Mesenchymal stem cell (in vitro differentiated cells and primary cell): ENCODE data around the gene PALS2. TPM values are rescaled to one million over a fixed set of nuclear protein-coding genes. Genes with fewer than 3 reads are reported as not detected.

Experiments
- DNase-seq: peaks from one replicate; pipeline ENCODE4 v3.0.0-alpha.2; 2013
- H2AFZ ChIP-seq: one replicate; pipeline ENCODE4 v1.6.1; 2013; ENCODE audit warnings: low read depth, mild to moderate bottlenecking, control low read depth, inconsistent platforms, low read length, moderate library complexity
- H2AK5ac ChIP-seq: 2 replicates; pipeline ENCODE4 v1.6.1; 2013; ENCODE audit warnings: low read length, moderate library complexity, mild to moderate bottlenecking, inconsistent platforms; ENCODE audit not compliant: severe bottlenecking
- H2BK120ac ChIP-seq: one replicate; pipeline ENCODE4 v1.6.1; 2013; ENCODE audit warnings: low read depth, mild to moderate bottlenecking, inconsistent platforms, low read length, moderate library complexity
- H2BK12ac ChIP-seq, 2 experiments: one replicate each; pipeline ENCODE4 v1.6.1; 2013; ENCODE audit warnings: inconsistent platforms in 2 of 2, low read length in 2 of 2, mild to moderate bottlenecking in 2 of 2, moderate library complexity in 2 of 2, control low read depth in 1 of 2
- H2BK15ac ChIP-seq: one replicate; pipeline ENCODE4 v1.6.1; 2013; ENCODE audit warnings: mild to moderate bottlenecking, low read depth, inconsistent platforms; ENCODE audit not compliant: poor library complexity, severe bottlenecking
- H2BK5ac ChIP-seq: 2 replicates; pipeline ENCODE4 v1.6.1; 2013; ENCODE audit warnings: low read depth, mild to moderate bottlenecking, low read length, control low read depth, inconsistent platforms; ENCODE audit not compliant: poor library complexity, severe bottlenecking
- H3K14ac ChIP-seq, 2 experiments: one replicate each; pipeline ENCODE4 v1.6.1; 2013; ENCODE audit warnings: inconsistent platforms in 2 of 2, low read length in 2 of 2, control low read depth in 1 of 2, mild to moderate bottlenecking in 1 of 2, moderate library complexity in 1 of 2
- H3K18ac ChIP-seq, 2 experiments: one replicate each; pipeline ENCODE4 v1.6.1; 2013; ENCODE audit warnings: inconsistent platforms in 2 of 2, low read length in 2 of 2, control low read depth in 1 of 2, low read depth in 1 of 2, mild to moderate bottlenecking in 1 of 2
- H3K23ac ChIP-seq, 2 experiments: one replicate each; pipeline ENCODE4 v1.6.1; 2013; ENCODE audit warnings: inconsistent platforms in 2 of 2, low read length in 2 of 2, mild to moderate bottlenecking in 2 of 2, moderate library complexity in 2 of 2, control low read depth in 1 of 2
- H3K27ac ChIP-seq: 2 replicates; pipeline ENCODE4 v1.5.1; 2013; ENCODE audit warnings: mild to moderate bottlenecking, moderate library complexity, low read length, control low read depth, inconsistent platforms; ENCODE audit not compliant: poor library complexity, severe bottlenecking
- H3K27me3 ChIP-seq, 2 experiments: 2 replicates each; pipeline versions ENCODE4 v1.6.1 to v1.7.0; 2013; ENCODE audit warnings: low read length in 2 of 2, mild to moderate bottlenecking in 2 of 2, moderate library complexity in 2 of 2, control low read depth in 1 of 2, inconsistent platforms in 1 of 2; ENCODE audit not compliant: control insufficient read depth in 1 of 2, insufficient read depth in 1 of 2
- H3K36me3 ChIP-seq, 2 experiments: 2 replicates each; pipeline versions ENCODE4 v1.6.1 to v1.7.0; 2013; ENCODE audit warnings: low read length in 2 of 2, control low read depth in 1 of 2, inconsistent platforms in 1 of 2, low read depth in 1 of 2, mild to moderate bottlenecking in 1 of 2; ENCODE audit not compliant: insufficient read depth in 2 of 2, control insufficient read depth in 1 of 2
- H3K4ac ChIP-seq, 2 experiments: one replicate each; pipeline ENCODE4 v1.6.1; 2013; ENCODE audit warnings: inconsistent platforms in 2 of 2, low read length in 2 of 2, mild to moderate bottlenecking in 2 of 2, moderate library complexity in 2 of 2, control low read depth in 1 of 2, low read depth in 1 of 2
- H3K4me1 ChIP-seq: 2 replicates; pipeline ENCODE4 v1.6.1; 2013; ENCODE audit warnings: low read depth, low read length, control low read depth; ENCODE audit not compliant: control insufficient read depth, insufficient read depth
- H3K4me2 ChIP-seq: 2 replicates; pipeline ENCODE4 v1.6.1; 2013; ENCODE audit warnings: low read length, mild to moderate bottlenecking, inconsistent platforms; ENCODE audit not compliant: poor library complexity, severe bottlenecking
- H3K4me3 ChIP-seq, 2 experiments: 2 replicates each; pipeline versions ENCODE4 v1.5.1 to v1.7.0; 2013; ENCODE audit warnings: low read length in 2 of 2, mild to moderate bottlenecking in 2 of 2, control low read depth in 1 of 2, low read depth in 1 of 2; ENCODE audit not compliant: insufficient read depth in 1 of 2
- H3K79me1 ChIP-seq: replicated peaks from 2 replicates; pipeline ENCODE4 v1.6.1; 2013; ENCODE audit warnings: mild to moderate bottlenecking, control low read depth, low read length, inconsistent platforms; ENCODE audit not compliant: poor library complexity, severe bottlenecking
- H3K9ac ChIP-seq: 2 replicates; pipeline ENCODE4 v1.7.0; 2013; ENCODE audit warnings: mild to moderate bottlenecking, low read length, moderate library complexity
- H3K9me3 ChIP-seq: 2 replicates; pipeline ENCODE4 v1.7.0; 2013; ENCODE audit warnings: mild to moderate bottlenecking, low read length; ENCODE audit not compliant: control insufficient read depth
- H4K8ac ChIP-seq: one replicate; pipeline ENCODE4 v1.6.1; 2013; ENCODE audit warnings: inconsistent platforms, mild to moderate bottlenecking, low read length, moderate library complexity
- H4K91ac ChIP-seq: one replicate; pipeline ENCODE4 v1.6.1; 2013; ENCODE audit warnings: mild to moderate bottlenecking, low read length, inconsistent platforms
- WGBS: methylation state at CpG from one replicate; pipeline ENCODE4 v1.1.7; 2013; ENCODE audit warnings: mixed read lengths; 5-methylcytosine and 5-hydroxymethylcytosine counted together
- small RNA-seq: library from polyadenylated mRNA; stranded (forward); fragments of <200 nt; extraction: miRNeasy Mini kit (QIAGEN cat#:217004); gene quantifications from one replicate; pipeline ENCODE3, GENCODE V24; 2013; ENCODE audit warnings: low read depth

PALS2 gene

DNA sequence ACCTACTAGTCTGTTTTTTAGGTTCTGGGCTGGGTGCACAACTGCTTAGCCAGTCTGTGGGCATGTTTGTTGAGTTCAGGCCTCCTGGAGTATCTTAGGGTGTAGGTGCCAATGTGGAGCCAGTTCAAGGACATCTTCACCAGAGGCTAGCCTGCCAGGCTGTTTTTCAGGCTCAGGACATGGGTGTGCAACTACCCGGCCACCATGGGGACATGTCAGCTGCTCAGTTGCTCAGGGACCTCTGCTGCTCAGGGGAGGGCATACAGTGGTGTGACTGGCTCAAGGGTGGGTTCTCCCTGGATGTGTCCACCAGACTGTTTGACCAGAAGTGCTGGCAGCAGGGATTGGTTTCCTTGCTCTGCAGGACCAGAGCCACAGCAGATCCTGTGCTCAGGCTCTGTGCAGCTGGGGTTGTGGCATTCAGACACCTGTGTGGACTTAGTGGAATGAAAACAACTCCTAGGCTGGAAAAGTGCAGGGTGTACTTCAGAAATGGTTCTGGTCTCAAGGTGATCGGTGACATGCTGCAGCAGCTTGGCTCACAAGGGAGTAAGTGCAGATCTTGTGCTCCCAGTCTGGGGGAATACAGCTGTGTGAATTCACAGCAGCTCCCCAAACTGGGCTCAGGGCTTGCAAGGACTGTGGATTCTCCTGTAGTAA, 44.8 kb downstream of the PALS2 start:
- no peak overlapping the region for H3K14ac ChIP-seq
- H3K79me1 ChIP-seq = peaks cover 13% of the 10 kb centered on the region
- H3K27ac ChIP-seq = no peak overlapping the region
- peaks cover 0 to 2% of the 10 kb centered on the region in 2 experiments for H3K36me3 ChIP-seq
- no peak overlapping the region for H3K4me2 ChIP-seq
- H2AFZ ChIP-seq = no peak overlapping the region
- WGBS = 93% methylated on average over 2 of the region's 2 CpGs
- peaks cover 3% of the 10 kb centered on the region for H3K4me1 ChIP-seq
- H2AK5ac ChIP-seq = no peak overlapping the region
- no peak overlapping the region for H2BK12ac ChIP-seq
- H2BK5ac ChIP-seq = no peak overlapping the region
- H3K4ac ChIP-seq = no peak overlapping the region
- H3K27me3 ChIP-seq = no peaks in the 10 kb centered on the region
- H3K23ac ChIP-seq = no peak overlapping the region
- no peak overlapping the region for H4K91ac ChIP-seq
- no peaks in the 10 kb centered on the region for H3K9me3 ChIP-seq
- no peak overlapping the region for H2BK15ac ChIP-seq
- peak overlapping the region; percentile 30 for H4K8ac ChIP-seq
- DNase-seq = no peak
- no peak overlapping the region for H3K18ac ChIP-seq
- H2BK120ac ChIP-seq = no peak overlapping the region
- H3K9ac ChIP-seq = no peak overlapping the region
- no peak overlapping the region for H3K4me3 ChIP-seq

DNA sequence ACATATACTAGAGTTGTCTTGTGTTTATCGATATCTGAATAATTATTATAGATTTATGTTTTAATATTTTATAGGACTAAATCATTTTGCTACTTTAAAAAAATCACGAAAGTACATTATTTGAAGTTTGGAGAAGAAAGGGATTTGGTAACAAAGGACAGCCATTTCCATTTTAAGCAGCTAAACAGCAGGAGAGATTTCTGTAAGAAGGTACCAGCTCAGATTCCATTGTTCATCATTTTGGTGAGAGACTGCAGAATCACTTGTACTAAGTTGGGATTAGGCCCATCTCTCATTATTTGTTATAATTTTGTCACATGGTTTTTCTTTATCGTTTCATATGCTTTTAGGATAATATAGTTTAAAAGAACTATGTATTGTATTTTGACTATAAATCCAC, 46.7 kb downstream of the PALS2 start:
- Histone ChIP-seq H4K8ac (no peak overlapping the region), H3K9me3 (no peaks in the 10 kb centered on the region), H3K18ac (no peak overlapping the region), H2BK120ac (no peak overlapping the region), H3K36me3 (peaks cover 0 to 2% of the 10 kb centered on the region in 2 experiments), H3K23ac (no peak overlapping the region), H3K27me3 (no peaks in the 10 kb centered on the region), H2BK5ac (no peak overlapping the region), H3K14ac (no peak overlapping the region), H3K4me3 (no peak overlapping the region), H2AK5ac (no peak overlapping the region), H2BK12ac (no peak overlapping the region), H4K91ac (no peak overlapping the region), H3K4ac (no peak overlapping the region), H3K9ac (no peak overlapping the region), H3K27ac (no peak overlapping the region), H2AFZ (no peak overlapping the region), H3K4me2 (no peak overlapping the region), H3K79me1 (peaks cover 15% of the 10 kb centered on the region), H3K4me1 (peaks cover 3% of the 10 kb centered on the region), H2BK15ac (no peak overlapping the region)
- DNase-seq = no peak
- WGBS = 80% methylated on average over 1 of the region's 3 CpGs

DNA sequence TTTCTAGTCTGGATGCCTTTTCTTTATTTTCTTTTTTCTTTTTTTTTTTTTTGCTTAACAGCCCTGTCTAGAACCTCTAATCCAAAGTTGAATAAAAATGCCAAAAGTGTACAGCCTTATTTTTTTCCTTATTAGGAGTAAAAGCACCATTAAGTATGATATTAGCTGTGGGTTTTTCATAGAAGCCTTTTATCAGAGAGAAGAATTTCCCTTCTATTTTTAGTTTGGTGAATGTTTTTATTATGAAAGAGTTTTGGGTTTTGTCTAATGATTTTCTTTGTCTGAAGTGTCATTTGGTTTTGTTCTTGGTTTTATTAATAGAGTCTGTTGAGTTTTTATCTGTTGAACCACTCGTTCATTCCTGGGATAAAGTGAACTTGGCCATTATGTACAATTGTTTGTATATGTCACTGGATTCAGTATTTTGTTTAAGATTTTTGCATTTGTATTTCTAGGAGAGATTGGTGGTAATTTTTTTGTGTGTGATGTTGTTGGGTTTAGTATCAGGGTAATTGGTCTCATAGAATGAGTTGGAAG, 49.5 kb downstream of the PALS2 start:
- H3K9me3 ChIP-seq = no peaks in the 10 kb centered on the region
- H3K27me3 ChIP-seq = no peaks in the 10 kb centered on the region
- no peak overlapping the region for H3K4ac ChIP-seq
- H4K8ac ChIP-seq = no peak overlapping the region
- no peak overlapping the region for H3K14ac ChIP-seq
- no peak for DNase-seq
- H3K23ac ChIP-seq = no peak overlapping the region
- 92% methylated on average over 1 of the region's 1 CpG for WGBS
- no peak overlapping the region for H2AFZ ChIP-seq
- no peak overlapping the region for H4K91ac ChIP-seq
- H2BK120ac ChIP-seq = no peak overlapping the region
- H3K9ac ChIP-seq = no peak overlapping the region
- H3K79me1 ChIP-seq = peaks cover 12% of the 10 kb centered on the region
- no peak overlapping the region for H2BK12ac ChIP-seq
- H3K4me3 ChIP-seq = no peak overlapping the region
- peaks cover 3% of the 10 kb centered on the region for H3K4me1 ChIP-seq
- H3K36me3 ChIP-seq = no peaks in the 10 kb centered on the region
- no peak overlapping the region for H2BK5ac ChIP-seq
- H3K18ac ChIP-seq = no peak overlapping the region
- no peak overlapping the region for H2AK5ac ChIP-seq
- no peak overlapping the region for H2BK15ac ChIP-seq
- H3K4me2 ChIP-seq = no peak overlapping the region
- H3K27ac ChIP-seq = no peak overlapping the region

Small RNAs within 50 kb of the gene (small RNA-seq; reads per million reads assigned to genes)
- not detected for gene RNU6-1103P
- not detected for gene SUMO2P14
